Liver (tissue), 9 donors: Measurements from ENCODE around the gene MAP1LC3C. TPM values are rescaled to one million over a fixed set of nuclear protein-coding genes. Genes with fewer than 3 reads are reported as not detected.

ENCODE experiments used
- DNase-seq: peaks from one replicate; pipeline ENCODE4 v3.0.0-alpha.2; 2017; ENCODE audit warnings: low spot score
- H3K27ac ChIP-seq, 2 donors: one replicate each; pipeline ENCODE4 v1.7.0; 2013; ENCODE audit warnings: inconsistent platforms in 2 of 2, low read length in 2 of 2, control low read depth in 1 of 2, low read depth in 1 of 2, mild to moderate bottlenecking in 1 of 2
- H3K27me3 ChIP-seq, 4 donors: one replicate each; pipeline versions ENCODE4 v1.6.1 to v1.7.0; 2013; ENCODE audit warnings: low read length in 3 of 4, inconsistent platforms in 1 of 4, mild to moderate bottlenecking in 1 of 4, moderate library complexity in 1 of 4; ENCODE audit not compliant: control insufficient read depth in 4 of 4, insufficient read depth in 4 of 4
- H3K36me3 ChIP-seq, 4 donors: one replicate each; pipeline versions ENCODE4 v1.6.1 to v1.7.0; 2013; ENCODE audit warnings: low read length in 3 of 4, mild to moderate bottlenecking in 3 of 4, low read depth in 1 of 4, moderate library complexity in 1 of 4; ENCODE audit not compliant: control insufficient read depth in 4 of 4, insufficient read depth in 3 of 4
- H3K4me1 ChIP-seq, 4 donors: one replicate each; pipeline versions ENCODE4 v1.6.1 to v1.7.0; 2013; ENCODE audit warnings: low read length in 3 of 4, mild to moderate bottlenecking in 3 of 4, moderate library complexity in 1 of 4; ENCODE audit not compliant: control insufficient read depth in 4 of 4, insufficient read depth in 4 of 4
- H3K4me3 ChIP-seq, 3 donors: one replicate each; pipeline versions ENCODE4 v1.6.1 to v1.7.0; 2013; ENCODE audit warnings: low read length in 3 of 3, control low read depth in 1 of 3, low read depth in 1 of 3, mild to moderate bottlenecking in 1 of 3
- H3K9ac ChIP-seq, 2 donors: one replicate each; pipeline ENCODE4 v1.7.0; 2013; ENCODE audit warnings: low read length in 2 of 2, mild to moderate bottlenecking in 2 of 2, moderate library complexity in 2 of 2, control low read depth in 1 of 2, low read depth in 1 of 2
- H3K9me3 ChIP-seq, 4 donors: one replicate each; pipeline versions ENCODE4 v1.6.1 to v1.7.0; 2013; ENCODE audit warnings: low read length in 3 of 4; ENCODE audit not compliant: control insufficient read depth in 4 of 4
- EGR1 ChIP-seq, 2 donors: IDR thresholded peaks; 2 replicates each; pipeline ENCODE4 v1.6.1; 2016 to 2018; ENCODE audit warnings: antibody characterized with exemption in 2 of 2, low read depth in 2 of 2
- FOXA1 ChIP-seq: IDR thresholded peaks from 2 replicates; pipeline ENCODE4 v1.6.1; 2016; ENCODE audit warnings: antibody characterized with exemption
- FOXA2 ChIP-seq: IDR thresholded peaks from 2 replicates; pipeline ENCODE4 v1.6.1; 2016; ENCODE audit warnings: antibody characterized with exemption
- GABPA ChIP-seq, 2 donors: IDR thresholded peaks in 1 of 2; conservative IDR thresholded peaks in 1 of 2; 2 replicates each; pipeline ENCODE4 v1.6.1; 2016; ENCODE audit warnings: antibody characterized with exemption in 2 of 2, mild to moderate bottlenecking in 1 of 2, moderate library complexity in 1 of 2
- HNF4A ChIP-seq, 2 donors: conservative IDR thresholded peaks; 2 replicates each; pipeline ENCODE4 v1.6.1; 2016; ENCODE audit warnings: antibody characterized with exemption in 2 of 2, mild to moderate bottlenecking in 2 of 2
- HNF4G ChIP-seq: IDR thresholded peaks from 2 replicates; pipeline ENCODE4 v1.6.1; 2016; ENCODE audit warnings: antibody characterized with exemption
- JUND ChIP-seq, 2 donors: IDR thresholded peaks; 2 replicates each; pipeline ENCODE4 v1.6.1; 2016; ENCODE audit warnings: antibody characterized with exemption in 2 of 2
- MAX ChIP-seq: IDR thresholded peaks from 2 replicates; pipeline ENCODE4 v1.6.1; 2016; ENCODE audit warnings: antibody characterized with exemption
- NR2F2 ChIP-seq: IDR thresholded peaks from 2 replicates; pipeline ENCODE4 v1.6.1; 2016; ENCODE audit warnings: antibody characterized with exemption
- RAD21 ChIP-seq, 2 donors: IDR thresholded peaks; 2 replicates each; pipeline ENCODE4 v1.6.1; 2016; ENCODE audit warnings: antibody characterized with exemption in 2 of 2, mild to moderate bottlenecking in 2 of 2
- SP1 ChIP-seq: IDR thresholded peaks from 2 replicates; pipeline ENCODE4 v1.6.1; 2018; ENCODE audit warnings: antibody characterized with exemption, mild to moderate bottlenecking
- TAF1 ChIP-seq: conservative IDR thresholded peaks from 2 replicates; pipeline ENCODE4 v1.6.1; 2016; ENCODE audit warnings: antibody characterized with exemption, mild to moderate bottlenecking
- YY1 ChIP-seq: IDR thresholded peaks from 2 replicates; pipeline ENCODE4 v1.6.1; 2016; ENCODE audit warnings: antibody characterized with exemption, mild to moderate bottlenecking
- WGBS: extraction: QIAGEN DNeasy Blood & Tissue Kit; methylation state at CpG from one replicate; pipeline ENCODE4 v1.1.7; 2013; 5-methylcytosine and 5-hydroxymethylcytosine counted together
- polyA plus RNA-seq, 2 donors: library from polyadenylated mRNA; stranded (reverse) in 1 of 2; unstranded in 1 of 2; fragments of 200-250 nt in 1 of 2; fragments of >200 nt in 1 of 2; fragmentation: Nextera tagmentation in 1 of 2; extraction: Ambion mirVana in 1 of 2; gene quantifications; one replicate each; pipeline versions ENCODE4 v1.2.1 to v1.2.3, GENCODE V29; 2013 to 2015
- total RNA-seq, 2 donors: library from RNA; depleted of rRNA; stranded (reverse); fragments of >200 nt; gene quantifications; one replicate each; pipeline ENCODE4 v1.2.3, GENCODE V29; 2014
- TF ChIP-seq, protein P1 (sequence below): fragments of 150-350 bp; IDR thresholded peaks from 2 replicates; pipeline ENCODE4 v1.5.1; 2017; ENCODE audit warnings: improper control_type of control experiment, low read depth, low read length; ENCODE audit not compliant: missing input control
- TF ChIP-seq, protein P2 (sequence below): IDR thresholded peaks from 2 replicates; pipeline ENCODE4 v1.6.1; 2016; ENCODE audit warnings: antibody characterized with exemption, mild to moderate bottlenecking
- TF ChIP-seq, protein P3 (sequence below): IDR thresholded peaks from 2 replicates; pipeline ENCODE4 v1.6.1; 2016; ENCODE audit warnings: antibody characterized with exemption
- TF ChIP-seq, protein P4 (sequence below): IDR thresholded peaks from 2 replicates; pipeline ENCODE4 v1.6.1; 2016; ENCODE audit warnings: antibody characterized with exemption
- donor health status: healthy.
- donor health status: healthy.
- donor health status: healthy.
- donor health status: healthy.
- donor health status: healthy.

Gene MAP1LC3C
- total and polyA plus RNA-seq, 4 donors, result not detected

DNA sequence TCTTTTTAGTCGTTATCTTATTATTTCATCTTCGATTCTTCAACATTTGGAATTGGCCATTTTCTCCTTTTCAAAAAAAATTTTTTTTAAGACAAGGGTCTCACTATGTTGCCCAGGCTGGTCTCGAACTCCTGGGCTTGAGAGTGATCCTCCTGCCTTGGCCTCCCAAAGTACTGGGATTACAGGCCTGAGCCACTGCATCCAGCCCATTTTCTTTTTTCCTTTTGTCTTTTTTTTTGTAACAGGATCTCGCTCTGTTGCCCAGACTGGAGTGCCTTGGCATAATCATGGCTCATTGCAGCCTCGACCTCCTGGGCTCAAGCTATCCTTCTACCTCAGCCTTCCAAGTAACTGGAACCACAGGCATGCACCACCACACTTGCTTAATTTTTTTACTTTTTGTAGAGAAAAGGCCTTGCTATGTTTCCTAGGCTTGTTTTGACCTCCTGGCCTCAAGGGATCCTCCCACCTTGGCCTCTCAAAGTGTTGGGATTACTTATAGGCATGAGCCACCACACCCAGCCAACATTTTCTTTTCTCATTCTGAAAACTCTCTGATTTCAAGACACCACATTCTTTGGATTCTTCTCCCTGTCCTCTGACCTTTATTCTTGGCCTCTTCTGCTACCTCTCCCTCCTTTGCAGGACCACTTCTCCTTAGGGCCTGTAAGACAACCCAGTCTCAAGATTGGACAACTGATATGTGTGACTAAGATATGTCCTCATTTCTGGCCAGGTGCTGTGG is 6.0 kb upstream of the MAP1LC3C start (continued):
- TF ChIP-seq, protein P1, sequence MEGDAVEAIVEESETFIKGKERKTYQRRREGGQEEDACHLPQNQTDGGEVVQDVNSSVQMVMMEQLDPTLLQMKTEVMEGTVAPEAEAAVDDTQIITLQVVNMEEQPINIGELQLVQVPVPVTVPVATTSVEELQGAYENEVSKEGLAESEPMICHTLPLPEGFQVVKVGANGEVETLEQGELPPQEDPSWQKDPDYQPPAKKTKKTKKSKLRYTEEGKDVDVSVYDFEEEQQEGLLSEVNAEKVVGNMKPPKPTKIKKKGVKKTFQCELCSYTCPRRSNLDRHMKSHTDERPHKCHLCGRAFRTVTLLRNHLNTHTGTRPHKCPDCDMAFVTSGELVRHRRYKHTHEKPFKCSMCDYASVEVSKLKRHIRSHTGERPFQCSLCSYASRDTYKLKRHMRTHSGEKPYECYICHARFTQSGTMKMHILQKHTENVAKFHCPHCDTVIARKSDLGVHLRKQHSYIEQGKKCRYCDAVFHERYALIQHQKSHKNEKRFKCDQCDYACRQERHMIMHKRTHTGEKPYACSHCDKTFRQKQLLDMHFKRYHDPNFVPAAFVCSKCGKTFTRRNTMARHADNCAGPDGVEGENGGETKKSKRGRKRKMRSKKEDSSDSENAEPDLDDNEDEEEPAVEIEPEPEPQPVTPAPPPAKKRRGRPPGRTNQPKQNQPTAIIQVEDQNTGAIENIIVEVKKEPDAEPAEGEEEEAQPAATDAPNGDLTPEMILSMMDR, result no peak

- H3K36me3 ChIP-seq, result no peaks in the 10 kb centered on the region
- TF ChIP-seq GABPA (IDR thresholded peaks at IDR 0.05 in 1 of 2, conservative IDR thresholded peaks at IDR 0.05 in 1 of 2), result no peak
- TF ChIP-seq HNF4A (conservative IDR thresholded peaks at IDR 0.05), result no peak
- TF ChIP-seq MAX, result no peak
- TF ChIP-seq YY1, result no peak
- no peak for TF ChIP-seq FOXA2
- TF ChIP-seq JUND (IDR thresholded peaks at IDR 0.05), result no peak
- TF ChIP-seq, protein P2, sequence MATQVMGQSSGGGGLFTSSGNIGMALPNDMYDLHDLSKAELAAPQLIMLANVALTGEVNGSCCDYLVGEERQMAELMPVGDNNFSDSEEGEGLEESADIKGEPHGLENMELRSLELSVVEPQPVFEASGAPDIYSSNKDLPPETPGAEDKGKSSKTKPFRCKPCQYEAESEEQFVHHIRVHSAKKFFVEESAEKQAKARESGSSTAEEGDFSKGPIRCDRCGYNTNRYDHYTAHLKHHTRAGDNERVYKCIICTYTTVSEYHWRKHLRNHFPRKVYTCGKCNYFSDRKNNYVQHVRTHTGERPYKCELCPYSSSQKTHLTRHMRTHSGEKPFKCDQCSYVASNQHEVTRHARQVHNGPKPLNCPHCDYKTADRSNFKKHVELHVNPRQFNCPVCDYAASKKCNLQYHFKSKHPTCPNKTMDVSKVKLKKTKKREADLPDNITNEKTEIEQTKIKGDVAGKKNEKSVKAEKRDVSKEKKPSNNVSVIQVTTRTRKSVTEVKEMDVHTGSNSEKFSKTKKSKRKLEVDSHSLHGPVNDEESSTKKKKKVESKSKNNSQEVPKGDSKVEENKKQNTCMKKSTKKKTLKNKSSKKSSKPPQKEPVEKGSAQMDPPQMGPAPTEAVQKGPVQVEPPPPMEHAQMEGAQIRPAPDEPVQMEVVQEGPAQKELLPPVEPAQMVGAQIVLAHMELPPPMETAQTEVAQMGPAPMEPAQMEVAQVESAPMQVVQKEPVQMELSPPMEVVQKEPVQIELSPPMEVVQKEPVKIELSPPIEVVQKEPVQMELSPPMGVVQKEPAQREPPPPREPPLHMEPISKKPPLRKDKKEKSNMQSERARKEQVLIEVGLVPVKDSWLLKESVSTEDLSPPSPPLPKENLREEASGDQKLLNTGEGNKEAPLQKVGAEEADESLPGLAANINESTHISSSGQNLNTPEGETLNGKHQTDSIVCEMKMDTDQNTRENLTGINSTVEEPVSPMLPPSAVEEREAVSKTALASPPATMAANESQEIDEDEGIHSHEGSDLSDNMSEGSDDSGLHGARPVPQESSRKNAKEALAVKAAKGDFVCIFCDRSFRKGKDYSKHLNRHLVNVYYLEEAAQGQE, result no peak
- TF ChIP-seq TAF1, result no peak
- no peak for TF ChIP-seq EGR1 (IDR thresholded peaks at IDR 0.05; ENCODE audit: low read depth in 2 of 2)
- TF ChIP-seq SP1, result no peak
- TF ChIP-seq, protein P3, sequence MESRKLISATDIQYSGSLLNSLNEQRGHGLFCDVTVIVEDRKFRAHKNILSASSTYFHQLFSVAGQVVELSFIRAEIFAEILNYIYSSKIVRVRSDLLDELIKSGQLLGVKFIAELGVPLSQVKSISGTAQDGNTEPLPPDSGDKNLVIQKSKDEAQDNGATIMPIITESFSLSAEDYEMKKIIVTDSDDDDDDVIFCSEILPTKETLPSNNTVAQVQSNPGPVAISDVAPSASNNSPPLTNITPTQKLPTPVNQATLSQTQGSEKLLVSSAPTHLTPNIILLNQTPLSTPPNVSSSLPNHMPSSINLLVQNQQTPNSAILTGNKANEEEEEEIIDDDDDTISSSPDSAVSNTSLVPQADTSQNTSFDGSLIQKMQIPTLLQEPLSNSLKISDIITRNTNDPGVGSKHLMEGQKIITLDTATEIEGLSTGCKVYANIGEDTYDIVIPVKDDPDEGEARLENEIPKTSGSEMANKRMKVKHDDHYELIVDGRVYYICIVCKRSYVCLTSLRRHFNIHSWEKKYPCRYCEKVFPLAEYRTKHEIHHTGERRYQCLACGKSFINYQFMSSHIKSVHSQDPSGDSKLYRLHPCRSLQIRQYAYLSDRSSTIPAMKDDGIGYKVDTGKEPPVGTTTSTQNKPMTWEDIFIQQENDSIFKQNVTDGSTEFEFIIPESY, result no peak
- no peak for TF ChIP-seq HNF4G
- TF ChIP-seq RAD21 (IDR thresholded peaks at IDR 0.05), result no peak
- TF ChIP-seq NR2F2, result no peak
- TF ChIP-seq, protein P4, sequence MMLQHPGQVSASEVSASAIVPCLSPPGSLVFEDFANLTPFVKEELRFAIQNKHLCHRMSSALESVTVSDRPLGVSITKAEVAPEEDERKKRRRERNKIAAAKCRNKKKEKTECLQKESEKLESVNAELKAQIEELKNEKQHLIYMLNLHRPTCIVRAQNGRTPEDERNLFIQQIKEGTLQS, result no peak
- TF ChIP-seq, protein P1, result no peak
- no peak for TF ChIP-seq FOXA1
- WGBS, result 67% methylated on average over 4 of the region's 4 CpGs
- no peak overlapping the region for H3K27ac ChIP-seq
- no peak for DNase-seq
- H3K4me3 ChIP-seq, result no peak overlapping the region
- no peaks in the 10 kb centered on the region for H3K27me3 ChIP-seq
- H3K9ac ChIP-seq, result no peak overlapping the region
- H3K4me1 ChIP-seq, result peaks cover 0 to 6% (median 0%) of the 10 kb centered on the region in 4 donors
- H3K9me3 ChIP-seq, result no peaks in the 10 kb centered on the region
These were observed 3.6 kb upstream of the MAP1LC3C start for GRCh38 chr1:242002510-242002909.
